Right ventricle myocardium inferior (tissue), 1 donor: ENCODE measurements around the gene SRPK2. TPM values are rescaled to one million over a fixed set of nuclear protein-coding genes. Genes with fewer than 3 reads are reported as not detected.
"Not testable (repeated sequence)": the region's sequence is repeated elsewhere in the genome, so short reads cannot be mapped to it uniquely, and the experiment has no call there.

ENCODE experiments used
- ATAC-seq: fragments of 200-7000 bp; cut with Tn5 transposase; one replicate; pipeline ENCODE4 v1.9.1; 2020; ENCODE audit warnings: mild to moderate bottlenecking, moderate library complexity
- DNase-seq: peaks from one replicate; pipeline ENCODE4 v3.0.0; 2021; ENCODE audit errors: missing footprints
- intact Hi-C: fragments of 100-400 bp; cut with DNase I; formaldehyde crosslinking; loops from one replicate; pipeline ENCODE4 v1.11.0; 2022
- total RNA-seq: library from RNA; stranded (reverse); fragmentation: NEBNext Ultra II Directional; extraction: Animal tissue kit (Norgen Biotek cat#: 25700); gene quantifications from one replicate; pipeline ENCODE4 v1.2.1, GENCODE V29; 2021
- donor health status: DM: no; HTN: yes; CAD: no; lungs with severe emphysema.

SRPK2 gene
- total RNA-seq, 1 donor from 2014 or later = 26.8 TPM

DNA sequence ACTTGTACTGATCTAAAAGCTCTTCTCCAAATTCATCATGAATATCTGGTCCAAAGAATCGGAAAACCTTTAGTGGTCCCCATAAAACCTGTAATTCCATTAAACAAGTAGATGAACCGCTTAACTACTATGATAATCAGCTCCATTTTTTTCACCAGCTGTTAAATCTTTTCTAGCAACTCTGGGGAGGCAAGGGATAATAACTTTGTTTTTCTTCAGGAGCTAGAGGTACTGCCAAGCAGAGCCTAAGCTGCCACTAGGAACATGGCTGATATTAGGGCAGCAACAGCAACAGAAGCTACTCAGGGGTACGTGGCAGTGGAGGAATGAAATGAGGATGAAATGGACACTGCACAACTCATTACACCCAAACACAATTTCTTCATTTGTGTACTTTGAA is 138.0 kb downstream of the SRPK2 start:
- intact Hi-C loops = no loop called here
- ATAC-seq = no peak
- DNase-seq = no peak

DNA sequence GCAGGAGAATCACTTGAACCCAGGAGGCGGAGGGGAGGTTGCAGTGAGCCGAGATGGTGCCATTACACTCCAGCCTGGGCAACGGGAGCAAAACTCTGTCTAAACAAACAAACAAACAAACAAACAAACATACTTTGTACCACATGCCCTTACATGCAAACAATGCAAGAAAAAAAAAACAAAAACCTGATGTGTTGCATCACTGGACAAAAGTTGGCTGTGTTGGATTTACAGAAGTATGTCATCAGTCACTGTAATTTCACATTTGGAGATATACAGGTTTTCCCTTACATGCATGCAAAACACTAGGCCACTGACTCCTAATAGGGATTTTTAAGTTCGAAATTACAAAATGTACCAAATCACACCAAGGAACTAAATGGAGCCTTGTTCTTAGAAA is 138.5 kb downstream of the SRPK2 start:
- intact Hi-C loops = no loop called here
- DNase-seq (no peak), ATAC-seq (no peak)

DNA sequence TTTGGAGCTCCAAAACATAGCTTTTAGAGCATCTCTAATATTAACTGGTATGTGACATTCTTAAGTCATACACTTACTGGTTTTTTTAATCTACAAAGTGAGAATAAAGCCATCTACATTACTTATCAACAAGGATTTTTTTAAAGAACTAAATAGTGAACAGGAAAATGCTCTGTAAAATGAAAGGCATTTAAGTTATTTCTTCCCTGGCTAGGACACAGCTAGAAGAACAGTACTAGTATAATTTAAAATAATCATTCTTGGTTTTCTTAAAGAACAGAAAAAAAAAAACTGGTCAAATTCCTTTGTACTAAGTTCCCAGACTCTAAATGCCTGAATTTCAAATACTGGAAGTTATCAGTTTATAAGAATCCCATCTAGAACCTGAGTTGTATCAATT is 139.5 kb downstream of the SRPK2 start:
- no peak for DNase-seq
- ATAC-seq = no peak
- intact Hi-C loops = no loop called here

GRCh38 chr7:105246679-105247078 is 142.0 kb downstream of the SRPK2 start:
- intact Hi-C loops = no loop called here
- ATAC-seq = no peak
- no peak for DNase-seq

- no peak for ATAC-seq
- intact Hi-C loops = no loop called here
- no peak for DNase-seq
Measured at GRCh38 chr7:105246256-105246655, 142.5 kb downstream of the SRPK2 start.

- DNase-seq (no peak), ATAC-seq (peak; percentile 26)
- intact Hi-C loops = no loop called here
Measured at GRCh38 chr7:105245398-105246114, 143.2 kb downstream of the SRPK2 start.

GRCh38 chr7:105244594-105244993 is 144.1 kb downstream of the SRPK2 start:
- ATAC-seq (peak; percentile 50), DNase-seq (peak; percentile 68)
- intact Hi-C loops = no loop called here

DNA sequence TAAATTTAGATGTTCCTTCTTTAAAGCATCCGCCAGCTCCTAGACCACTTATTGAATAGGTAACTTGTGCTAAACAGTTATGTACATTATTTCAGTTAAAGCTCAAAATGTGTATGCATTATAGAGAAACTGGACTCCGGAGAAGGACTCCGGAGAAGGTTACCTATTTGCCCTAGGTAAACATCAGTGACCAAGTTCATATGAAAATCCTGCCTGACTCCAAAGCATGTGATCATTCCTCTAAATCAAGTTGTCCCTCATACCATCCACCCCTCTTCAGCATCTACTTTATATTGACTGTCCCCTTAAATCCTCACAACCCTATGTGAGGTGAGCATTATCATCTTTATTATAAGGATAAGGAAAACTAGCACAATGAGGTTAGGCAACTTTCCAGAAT is 147.5 kb downstream of the SRPK2 start:
- intact Hi-C loops = no loop called here
- ATAC-seq = no peak
- no peak for DNase-seq

GRCh38 chr7:105238198-105238765 is 150.4 kb downstream of the SRPK2 start:
- ATAC-seq (no peak), DNase-seq (no peak)
- intact Hi-C loops = no loop called here

DNA sequence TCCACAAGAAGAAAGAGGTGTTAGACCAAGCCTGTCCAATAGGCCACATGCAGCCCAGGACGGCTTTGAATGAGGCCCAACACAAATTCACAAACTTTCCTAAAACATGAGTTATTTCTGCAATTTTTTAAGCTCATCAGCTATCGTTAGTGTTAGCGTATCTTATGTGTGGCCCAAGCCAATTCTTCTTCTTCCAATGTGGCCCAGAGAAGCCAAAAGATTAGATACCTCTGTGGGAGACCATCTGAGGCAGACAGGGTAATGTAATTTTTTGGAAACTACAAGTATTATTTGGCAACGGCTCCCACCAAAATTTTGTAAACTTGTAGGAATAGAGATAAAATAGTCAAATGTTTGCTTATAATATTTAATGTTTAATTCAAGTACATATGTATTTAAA is 153.8 kb downstream of the SRPK2 start:
- ATAC-seq = peak; percentile 68
- DNase-seq = no peak
- intact Hi-C loops = no loop called here

GRCh38 chr7:105232829-105233291 is 155.9 kb downstream of the SRPK2 start:
- not testable (repeated sequence) for ATAC-seq

DNA sequence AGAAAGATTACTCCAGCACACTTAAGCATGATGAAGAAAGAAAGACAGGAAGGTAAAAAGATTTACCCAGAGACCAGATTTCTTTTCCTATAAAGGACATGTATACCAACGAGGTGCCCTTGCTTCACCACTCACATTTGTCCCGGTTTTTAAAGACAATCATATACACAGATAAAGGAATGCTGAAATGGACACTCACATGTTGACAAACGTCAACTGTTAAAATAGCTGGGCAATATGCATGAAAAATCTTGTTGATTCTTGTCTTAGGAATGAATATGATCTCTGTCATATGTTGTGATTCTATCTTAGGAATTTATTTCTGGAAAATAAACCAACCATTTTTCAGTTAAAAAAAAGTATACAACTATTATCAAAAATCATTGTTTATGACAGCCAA is 158.2 kb downstream of the SRPK2 start:
- ATAC-seq (no peak), DNase-seq (no peak)
- intact Hi-C loops = no loop called here

More at GRCh38 chr7:105232829-105233291, 155.9 kb downstream of the SRPK2 start:
- intact Hi-C loops, DNase-seq: not testable (repeated sequence)

DNA sequence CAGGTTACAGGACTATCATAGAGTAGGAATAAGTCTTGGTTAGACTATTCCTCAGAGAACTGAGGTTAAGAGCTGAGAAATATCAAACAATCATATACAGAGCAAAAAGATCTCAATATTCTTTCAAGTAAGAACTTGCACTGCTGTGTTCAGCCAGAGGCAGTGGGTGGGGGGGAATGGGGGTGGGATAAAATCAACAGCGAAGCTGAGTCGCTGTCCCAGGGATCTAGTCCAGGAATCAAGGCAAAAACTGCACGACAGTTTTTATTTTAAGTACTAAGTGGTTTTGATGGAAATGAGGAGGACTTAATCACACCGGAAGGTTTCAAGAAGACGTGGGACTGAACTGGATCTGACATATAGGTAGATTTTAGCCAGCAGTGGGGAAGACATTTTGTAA is 159.1 kb downstream of the SRPK2 start:
- no peak for DNase-seq
- intact Hi-C loops = no loop called here
- no peak for ATAC-seq

DNA sequence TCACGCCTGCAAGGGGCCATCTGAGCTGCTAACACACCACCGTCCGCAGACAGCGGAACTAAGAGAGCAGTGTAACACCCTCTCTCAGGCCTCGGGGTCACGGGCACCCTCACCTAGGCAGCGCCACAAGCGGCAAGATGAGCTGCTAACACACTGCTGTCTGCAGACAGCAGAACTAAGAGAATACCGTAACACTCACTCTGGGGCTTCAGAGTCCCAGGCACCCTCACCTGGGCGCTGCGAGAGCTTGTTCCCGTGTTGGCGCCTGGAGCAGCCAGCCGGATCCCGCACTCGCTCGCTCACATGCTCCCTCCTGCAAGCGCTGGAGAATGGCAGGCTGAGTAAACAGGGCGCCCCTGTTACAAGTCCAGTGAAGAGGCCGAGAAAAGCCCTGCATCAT is 160.2 kb downstream of the SRPK2 start:
- intact Hi-C loops = no loop called here
- DNase-seq (no peak), ATAC-seq (no peak)

- DNase-seq = no peak
- intact Hi-C loops = no loop called here
- ATAC-seq = no peak
Measured at GRCh38 chr7:105227391-105227790, 161.3 kb downstream of the SRPK2 start.

DNA sequence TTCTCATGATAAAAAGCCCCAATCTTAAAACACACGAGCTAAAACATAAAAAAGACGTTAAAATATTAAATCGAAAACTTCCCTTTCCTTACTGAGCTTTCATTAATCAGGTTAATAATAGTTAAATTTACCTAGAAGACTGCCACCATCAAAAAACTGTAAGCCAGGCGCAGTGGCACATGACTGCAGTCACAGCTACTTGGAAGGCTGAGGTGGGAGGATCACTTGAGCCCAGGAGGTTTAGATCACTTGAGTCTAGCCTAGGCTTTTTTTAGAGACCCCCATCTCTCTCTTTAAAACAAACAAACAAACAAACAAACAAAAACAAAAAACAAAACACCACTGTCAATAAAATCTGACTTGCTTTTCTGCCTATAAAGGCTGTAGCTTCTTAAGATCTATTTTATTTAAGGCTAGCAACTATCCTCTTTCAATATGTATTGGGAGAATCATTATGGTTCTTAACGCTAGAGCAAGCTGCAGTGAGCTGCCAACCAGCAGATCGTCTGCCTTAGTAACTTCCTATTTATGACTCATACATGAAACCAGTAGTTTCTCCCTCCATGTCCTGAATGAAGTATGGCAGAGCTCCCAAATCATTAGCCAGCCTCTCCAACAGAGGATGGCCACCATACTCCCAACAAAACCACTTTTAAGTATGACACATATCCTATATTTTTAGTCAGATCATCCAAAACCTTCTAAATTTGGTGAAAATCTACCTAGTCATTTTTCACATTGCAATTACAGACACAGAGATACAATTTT is 163.7 kb downstream of the SRPK2 start:
- peak; percentile 54 for ATAC-seq
- no peak for DNase-seq
- intact Hi-C loops = no loop called here

GRCh38 chr7:105222953-105223352 is 165.8 kb downstream of the SRPK2 start:
- intact Hi-C loops = no loop called here
- DNase-seq (no peak), ATAC-seq (no peak)

- intact Hi-C loops = no loop called here
- DNase-seq (no peak), ATAC-seq (no peak)
Measured at GRCh38 chr7:105219771-105220160, 169.0 kb downstream of the SRPK2 start.

- no peak for DNase-seq
- intact Hi-C loops = no loop called here
- no peak for ATAC-seq
Measured at GRCh38 chr7:105218939-105219770, 169.6 kb downstream of the SRPK2 start.
